ENCODE data around the gene EEA1. TPM values are rescaled to one million over a fixed set of nuclear protein-coding genes. Genes with fewer than 3 reads are reported as not detected.

Gene EEA1
- total and polyA plus RNA-seq, 2 of the 4 experiments (the other 2 are of a cell fraction), result 4.6 to 12.5 TPM

- no peak overlapping the region for H3K14ac ChIP-seq (replicated peaks; ENCODE audit: low read depth, low read length)
- CTCF ChIA-PET, result interaction anchor here (1.0 kb wide), 1 partner anchor 13 kb away, joined by 6 read pairs; no protein-coding TSS in a partner anchor
- no peak overlapping the region for H2BK15ac ChIP-seq (ENCODE audit: low read depth, low read length)
- dilution Hi-C loops (cut with HindIII; ENCODE audit: low sequenced_read_pairs, unreplicated experiment) (no loop called here), in situ Hi-C loops (cut with MboI; ENCODE audit: low sequenced_read_pairs) (no loop called here), intact Hi-C loops (cut with micrococcal nuclease) (no loop called here)
- DNase-seq, result no peak
- no peak overlapping the region for H2AK9ac ChIP-seq (replicated peaks; ENCODE audit: low read depth, low read length, poor library complexity)
- H2BK5ac ChIP-seq (ENCODE audit: low read depth, low read length, poor library complexity, severe bottlenecking), result no peak overlapping the region
- H3K18ac ChIP-seq (ENCODE audit: low read depth, low read length), result no peak overlapping the region
- H2BK120ac ChIP-seq (ENCODE audit: low read depth, low read length), result no peak overlapping the region
- no peak overlapping the region for H4K8ac ChIP-seq (ENCODE audit: low read depth in 2 of 2, low read length in 2 of 2)
- no peak overlapping the region for H3K23ac ChIP-seq (ENCODE audit: low read depth, low read length)
- no peaks in the 10 kb centered on the region for H3K4me1 ChIP-seq (ENCODE audit: control insufficient read depth, insufficient read depth, low read length)
- no peaks in the 10 kb centered on the region for H4K20me1 ChIP-seq (ENCODE audit: insufficient read depth, low read length)
- WGBS, 2 experiments (ENCODE audit: extremely low coverage in 2 of 2, insufficient read length in 1 of 2), result no CpG with 5 or more reads among the region's 2 CpGs
- no peak overlapping the region for H2BK20ac ChIP-seq (ENCODE audit: low read depth, low read length)
- no peak for ATAC-seq (ENCODE audit: low read depth)
- no peak overlapping the region for H4K5ac ChIP-seq (ENCODE audit: low read depth, low read length)
- BruUV-seq (replicated peaks), result no TSS peak
- TF ChIP-seq CHD1 (IDR thresholded peaks at IDR 0.05; ENCODE audit: low read depth, low read length), result no peak
- no peak for TF ChIP-seq RFX5 (IDR thresholded peaks at IDR 0.05; ENCODE audit: low read depth, low read length)
- no peak for TF ChIP-seq BHLHE40 (IDR thresholded peaks at IDR 0.05; ENCODE audit: low read depth, low read length)
- TF ChIP-seq SMC3 (IDR thresholded peaks at IDR 0.05; ENCODE audit: low read depth, low read length), result no peak
- TF ChIP-seq MAFK (IDR thresholded peaks at IDR 0.05; ENCODE audit: low read depth, low read length), result no peak
- TF ChIP-seq RAD21 (IDR thresholded peaks at IDR 0.05; ENCODE audit: low read length), result no peak
- TF ChIP-seq POLR2A (IDR thresholded peaks at IDR 0.05; ENCODE audit: low read depth, low read length), result no peak
- no peak for TF ChIP-seq FOS (IDR thresholded peaks at IDR 0.05; ENCODE audit: low read depth, low read length)
- TF ChIP-seq MAZ (IDR thresholded peaks at IDR 0.05; ENCODE audit: borderline replicate concordance, low read depth, low read length), result no peak
- TF ChIP-seq CEBPB (IDR thresholded peaks at IDR 0.05; ENCODE audit: low read depth, low read length), result no peak
- TF ChIP-seq NFE2L2 (IDR thresholded peaks at IDR 0.05; ENCODE audit: low read depth, low read length), result no peak
- TF ChIP-seq CTCF (conservative IDR thresholded peaks at IDR 0.05; ENCODE audit: low read depth, low read length), result no peak
- TF ChIP-seq USF2 (IDR thresholded peaks at IDR 0.05; ENCODE audit: low read depth, low read length), result no peak
- no peak for TF ChIP-seq MXI1 (IDR thresholded peaks at IDR 0.05; ENCODE audit: borderline replicate concordance, low read depth, low read length)
- no peak for TF ChIP-seq RCOR1 (IDR thresholded peaks at IDR 0.05; ENCODE audit: insufficient replicate concordance, low read length)
- TF ChIP-seq ELK1 (IDR thresholded peaks at IDR 0.05; ENCODE audit: borderline replicate concordance, low read depth, low read length), result no peak
- H3K27me3 ChIP-seq (ENCODE audit: control insufficient read depth, insufficient read depth, low read length), result no peaks in the 10 kb centered on the region
- H3K4me2 ChIP-seq (ENCODE audit: low read depth, low read length), result no peak overlapping the region
- no peak overlapping the region for H3K56ac ChIP-seq (ENCODE audit: extremely low read depth, insufficient read depth, low read length)
- H3K9me1 ChIP-seq (ENCODE audit: insufficient read depth, low read length), result no peaks in the 10 kb centered on the region; the same call in 1 of the 2 replicates
- H3K9me3 ChIP-seq (ENCODE audit: control insufficient read depth, insufficient read depth, low read length), result no peaks in the 10 kb centered on the region
- no peak overlapping the region for H2AFZ ChIP-seq (replicated peaks; ENCODE audit: low read length, poor library complexity)
- H3K27ac ChIP-seq (ENCODE audit: insufficient read depth, low read length), result no peak overlapping the region
- POLR2A ChIA-PET (ENCODE audit: unreplicated experiment), result no interaction called here
- H3K79me1 ChIP-seq (ENCODE audit: low read depth in 1 of 2, low read length in 2 of 2), result peaks cover 0 to 3% of the 10 kb centered on the region in 2 experiments; a peak in 1 of 4 replicates
- H3K4ac ChIP-seq (ENCODE audit: low read depth, low read length), result no peak overlapping the region
- no peak overlapping the region for H3K9ac ChIP-seq (ENCODE audit: low read depth, low read length)
- H3K4me3 ChIP-seq (ENCODE audit: insufficient read depth, low read depth, low read length), result no peak overlapping the region
- peaks cover 4% of the 10 kb centered on the region; the same call in 1 of the 2 replicates for H3K36me3 ChIP-seq (ENCODE audit: control insufficient read depth, insufficient read depth, low read length)
- no peak overlapping the region for H4K91ac ChIP-seq (ENCODE audit: insufficient read depth, low read depth, low read length)
- H2AK5ac ChIP-seq (ENCODE audit: low read depth, low read length), result no peak overlapping the region
Measured at GRCh38 chr12:92814584-92814983, 114.5 kb downstream of the EEA1 start.
